LoVo (cell line): ENCODE results near the gene FOXB2.

ENCODE experiments used
- DNase-seq: peaks from one replicate; pipeline ENCODE4 v3.0.0-alpha.2; 2016; ENCODE audit warnings: low spot score

Gene FOXB2

GRCh38 chr9:77063645-77064285 lies 44.3 kb downstream of the FOXB2 start:
- peak; percentile 39 for DNase-seq

GRCh38 chr9:77066388-77066787 lies 46.9 kb downstream of the FOXB2 start:
- no peak for DNase-seq
